Measurements from ENCODE around the gene OR4D6. TPM values are rescaled to one million over a fixed set of nuclear protein-coding genes. Genes with fewer than 3 reads are reported as not detected.

OR4D6 gene
- total RNA-seq, 1 experiment from 2014 or later, result not detected

Other genes starting within 250 kb of the OR4D6 start
- gene MPEG1, start 244.0 kb upstream of the OR4D6 start, total RNA-seq (2014; rRNA removed), result not detected in 2 replicates
- not detected in 2 replicates for gene OR5AN1, start 98.1 kb upstream of the OR4D6 start, total RNA-seq (2014; rRNA removed)
- not detected in 2 replicates for gene OR5A2, start 30.5 kb upstream of the OR4D6 start, total RNA-seq (2014; rRNA removed)
- gene OR5A1, start 20.5 kb upstream of the OR4D6 start, total RNA-seq (2014; rRNA removed), result not detected in 2 replicates
- gene OR4D10, start 16.4 kb downstream of the OR4D6 start, total RNA-seq (2014; rRNA removed), result not detected in 2 replicates
- not detected in 2 replicates for gene OR4D11, start 46.6 kb downstream of the OR4D6 start, total RNA-seq (2014; rRNA removed)
- not detected in 2 replicates for gene OR4D9, start 54.6 kb downstream of the OR4D6 start, total RNA-seq (2014; rRNA removed)
- 13.0 and 17.9 TPM in 2 replicates for gene OSBP, start 158.8 kb downstream of the OR4D6 start, total RNA-seq (2014; rRNA removed)
- 21.3 and 23.1 TPM in 2 replicates for gene PATL1, start 212.1 kb downstream of the OR4D6 start, total RNA-seq (2014; rRNA removed)

Measured in LHCN-M2 (cell line).